A673 (cell line): ENCODE results near the gene RHOG. TPM values are rescaled to one million over a fixed set of nuclear protein-coding genes. Genes with fewer than 3 reads are reported as not detected.

Experiments used
- BruUV-seq: library from RNA; stranded (reverse); fragments of 400-500 nt; replicated peaks from 2 replicates; lab custom pipeline; 2021; lab: Mats Ljungman, UMichigan
- CTCF ChIA-PET: fragments of 300-600 bp; sonication (Branson Sonifier 250); formaldehyde crosslinking; loops from one replicate; lab custom pipeline; 2022; ENCODE audit warnings: antibody characterized with exemption; lab: Charles Lee
- POLR2A ChIA-PET: fragments of 300-600 bp; sonication (Branson Sonifier 250); formaldehyde crosslinking; loops from one replicate; lab custom pipeline; 2022; ENCODE audit warnings: antibody characterized with exemption; ENCODE audit not compliant: low non-redundant PET; lab: Charles Lee
- DNase-seq: peaks from one replicate; pipeline ENCODE4 v3.0.0-alpha.2; 2015; ENCODE audit warnings: low spot score
- H3K27ac ChIP-seq: fragments of 200-600 bp; sonication (generic); 2 replicates; pipeline ENCODE4 v1.5.1; 2016; ENCODE audit warnings: mixed run types, low read depth, mild to moderate bottlenecking, mixed read lengths, antibody characterized with exemption, low read length; ENCODE audit not compliant: poor library complexity, severe bottlenecking
- H3K27me3 ChIP-seq: fragments of 200-600 bp; sonication (generic); replicated peaks from 2 replicates; pipeline ENCODE4 v1.6.1; 2017; ENCODE audit warnings: mixed run types, low read depth, mild to moderate bottlenecking, mixed read lengths, antibody characterized with exemption, low read length; ENCODE audit not compliant: insufficient read depth, poor library complexity
- H3K36me3 ChIP-seq: fragments of 200-600 bp; sonication (generic); 2 replicates; pipeline ENCODE4 v1.6.1; 2016; ENCODE audit warnings: mixed run types, mild to moderate bottlenecking, mixed read lengths, antibody characterized with exemption, low read length; ENCODE audit not compliant: insufficient read depth, poor library complexity, severe bottlenecking
- H3K4me1 ChIP-seq: fragments of 200-600 bp; sonication (generic); 2 replicates; pipeline ENCODE4 v1.6.1; 2017; ENCODE audit warnings: mixed run types, mild to moderate bottlenecking, mixed read lengths, antibody characterized with exemption, low read length; ENCODE audit not compliant: insufficient read depth, poor library complexity, severe bottlenecking
- H3K4me3 ChIP-seq: fragments of 200-600 bp; sonication (generic); 2 replicates; pipeline ENCODE4 v1.5.1; 2016; ENCODE audit warnings: low read depth, mixed run types, mild to moderate bottlenecking, mixed read lengths, low read length; ENCODE audit not compliant: poor library complexity, severe bottlenecking
- H3K9me3 ChIP-seq: fragments of 200-600 bp; sonication (generic); 2 replicates; pipeline ENCODE4 v1.6.1; 2016; ENCODE audit warnings: mixed run types, low read depth, mild to moderate bottlenecking, mixed read lengths, antibody characterized with exemption, low read length; ENCODE audit not compliant: poor library complexity, severe bottlenecking
- EZH2 ChIP-seq: fragments of 200-600 bp; sonication (generic); IDR thresholded peaks from 2 replicates; pipeline ENCODE4 v1.6.1; 2017; ENCODE audit warnings: borderline replicate concordance, low read depth, mild to moderate bottlenecking, mixed read lengths, antibody characterized with exemption, low read length; ENCODE audit not compliant: poor library complexity, severe bottlenecking
- intact Hi-C: fragments of 100-400 bp; cut with micrococcal nuclease; formaldehyde crosslinking; loops from one replicate; pipeline ENCODE4 v1.10.0; 2022; ENCODE audit not compliant: unreplicated experiment
- total RNA-seq: library from RNA; stranded (reverse); gene quantifications from 2 replicates; pipeline ENCODE4 v1.2.3, GENCODE V29; 2021
- TF ChIP-seq, protein P1 (sequence below): fragments of 300-800, 200-600 bp; sonication (generic); conservative IDR thresholded peaks from 2 replicates; pipeline ENCODE4 v1.5.1; 2017; ENCODE audit warnings: low read depth, mild to moderate bottlenecking, antibody characterized with exemption, low read length, moderate library complexity, mixed read lengths

RHOG gene
- total RNA-seq, 1 experiment from 2014 or later: 33.9 TPM

DNA sequence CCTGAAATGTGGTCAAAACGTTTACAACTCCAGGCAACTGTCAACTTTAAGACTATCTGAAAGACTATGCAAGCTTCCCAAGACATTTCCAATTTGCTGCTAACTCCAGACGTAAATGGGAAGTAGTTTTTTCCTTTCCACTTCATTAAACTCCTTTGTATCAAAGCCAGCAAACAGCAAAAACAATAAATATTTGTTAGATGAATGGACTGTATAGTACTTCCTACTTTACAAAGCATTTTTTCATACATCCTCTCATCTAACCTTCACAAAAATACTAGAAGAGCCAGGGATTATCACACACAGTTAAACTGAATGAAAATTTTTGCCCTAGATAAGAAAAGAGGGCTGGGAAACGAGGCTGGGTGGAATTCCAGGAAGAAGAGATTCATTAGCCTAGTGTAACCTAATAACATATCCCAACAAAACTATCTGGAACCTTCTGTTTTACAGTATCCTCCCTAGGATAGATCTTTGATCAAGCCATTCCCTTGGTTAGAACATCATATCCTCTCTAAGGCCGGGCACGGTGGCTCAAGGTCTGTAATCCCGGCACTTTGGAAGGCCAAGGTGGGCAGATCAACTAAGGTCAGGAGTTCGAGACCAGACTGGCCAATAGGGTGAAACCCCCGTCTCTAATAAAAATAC lies 53.9 kb downstream of the RHOG start:
- no peaks in the 10 kb centered on the region for H3K9me3 ChIP-seq
- no peaks in the 10 kb centered on the region for H3K27me3 ChIP-seq
- H3K4me1 ChIP-seq: no peaks in the 10 kb centered on the region
- ChIA-PET CTCF (no interaction called here), POLR2A (no interaction called here)
- no TSS peak for BruUV-seq
- TF ChIP-seq, protein P1, sequence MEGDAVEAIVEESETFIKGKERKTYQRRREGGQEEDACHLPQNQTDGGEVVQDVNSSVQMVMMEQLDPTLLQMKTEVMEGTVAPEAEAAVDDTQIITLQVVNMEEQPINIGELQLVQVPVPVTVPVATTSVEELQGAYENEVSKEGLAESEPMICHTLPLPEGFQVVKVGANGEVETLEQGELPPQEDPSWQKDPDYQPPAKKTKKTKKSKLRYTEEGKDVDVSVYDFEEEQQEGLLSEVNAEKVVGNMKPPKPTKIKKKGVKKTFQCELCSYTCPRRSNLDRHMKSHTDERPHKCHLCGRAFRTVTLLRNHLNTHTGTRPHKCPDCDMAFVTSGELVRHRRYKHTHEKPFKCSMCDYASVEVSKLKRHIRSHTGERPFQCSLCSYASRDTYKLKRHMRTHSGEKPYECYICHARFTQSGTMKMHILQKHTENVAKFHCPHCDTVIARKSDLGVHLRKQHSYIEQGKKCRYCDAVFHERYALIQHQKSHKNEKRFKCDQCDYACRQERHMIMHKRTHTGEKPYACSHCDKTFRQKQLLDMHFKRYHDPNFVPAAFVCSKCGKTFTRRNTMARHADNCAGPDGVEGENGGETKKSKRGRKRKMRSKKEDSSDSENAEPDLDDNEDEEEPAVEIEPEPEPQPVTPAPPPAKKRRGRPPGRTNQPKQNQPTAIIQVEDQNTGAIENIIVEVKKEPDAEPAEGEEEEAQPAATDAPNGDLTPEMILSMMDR: no peak
- no peak for TF ChIP-seq EZH2
- peaks cover 14% of the 10 kb centered on the region for H3K36me3 ChIP-seq
- no peak overlapping the region for H3K4me3 ChIP-seq
- intact Hi-C loops: no loop called here
- H3K27ac ChIP-seq: no peak overlapping the region
- no peak for DNase-seq

DNA sequence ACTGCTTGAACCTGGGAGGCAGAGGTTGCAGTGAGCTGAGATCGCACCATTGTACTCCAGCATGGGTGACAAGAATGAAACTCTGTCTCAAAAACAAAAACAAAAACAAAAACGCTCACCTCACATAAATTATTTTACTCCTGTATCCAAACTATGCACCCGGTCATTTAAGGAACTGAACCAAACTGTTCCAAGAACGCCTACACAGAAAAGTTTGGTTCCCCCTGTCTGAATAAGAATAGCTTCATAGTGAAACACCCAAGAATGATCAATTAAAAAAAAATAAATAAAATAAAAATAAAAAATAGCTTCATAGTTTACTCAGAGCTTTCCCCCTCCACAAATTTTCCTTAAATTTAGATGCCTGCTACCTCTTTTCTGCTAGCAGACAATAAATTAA lies 57.1 kb downstream of the RHOG start:
- no peak overlapping the region for H3K27ac ChIP-seq
- no peaks in the 10 kb centered on the region for H3K27me3 ChIP-seq
- peaks cover 12% of the 10 kb centered on the region for H3K36me3 ChIP-seq
- ChIA-PET CTCF (no interaction called here), POLR2A (no interaction called here)
- no peak for TF ChIP-seq EZH2
- TF ChIP-seq, protein P1: no peak
- no peak for DNase-seq
- intact Hi-C loops: no loop called here
- no TSS peak for BruUV-seq
- H3K4me1 ChIP-seq: no peaks in the 10 kb centered on the region
- no peaks in the 10 kb centered on the region for H3K9me3 ChIP-seq
- no peak overlapping the region for H3K4me3 ChIP-seq

DNA sequence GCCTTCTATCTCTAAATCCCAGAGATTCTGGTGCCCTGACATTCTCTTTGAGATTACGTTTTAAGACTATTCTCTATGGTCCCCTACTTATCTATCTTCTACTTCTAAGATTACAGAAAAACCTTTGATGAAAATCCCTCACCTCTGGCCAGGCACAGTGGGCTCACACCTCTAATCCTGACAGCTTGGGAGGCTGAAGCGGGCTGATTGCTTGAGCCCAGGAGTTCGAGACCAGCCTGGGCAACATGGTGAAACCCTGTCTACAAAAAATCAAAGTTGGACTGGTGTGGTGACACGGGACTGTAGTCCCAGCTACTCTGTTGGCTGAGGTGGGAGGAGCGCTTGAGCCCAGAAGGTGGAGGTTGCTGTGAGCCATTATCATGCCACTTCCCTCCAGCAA lies 57.8 kb downstream of the RHOG start:
- CTCF ChIA-PET: no interaction called here
- Histone ChIP-seq H3K9me3 (no peaks in the 10 kb centered on the region), H3K4me3 (no peak overlapping the region), H3K27ac (no peak overlapping the region), H3K27me3 (no peaks in the 10 kb centered on the region), H3K4me1 (no peaks in the 10 kb centered on the region), H3K36me3 (peaks cover 18% of the 10 kb centered on the region)
- TF ChIP-seq, protein P1: no peak
- TF ChIP-seq EZH2: no peak
- DNase-seq: no peak
- intact Hi-C loops: no loop called here
- BruUV-seq: no TSS peak
- POLR2A ChIA-PET: no interaction called here
